ENCODE data around the gene NGEF. TPM values are rescaled to one million over a fixed set of nuclear protein-coding genes. Genes with fewer than 3 reads are reported as not detected.

Gene NGEF
- total and polyA plus RNA-seq, 7 donors = 0.13 to 0.51 (median 0.25) TPM; not detected in 1

- Histone ChIP-seq H3K9me3 (no peaks in the 10 kb centered on the region), H3K27me3 (ENCODE audit: insufficient read depth in 3 of 3, low read length in 2 of 3) (no peaks in the 10 kb centered on the region), H3K36me3 (ENCODE audit: insufficient read depth in 1 of 2, low read depth in 1 of 2) (no peaks in the 10 kb centered on the region), H3K4me3 (no peak overlapping the region), H3K4me1 (no peaks in the 10 kb centered on the region), H3K27ac (no peak overlapping the region)
- ATAC-seq = no peak
- 84 to 86% (median 85%) methylated on average over 5 of the region's 5 CpGs for WGBS, 3 donors
- TF ChIP-seq CTCF (IDR thresholded peaks at IDR 0.05) = no peak
- intact Hi-C loops (cut with DNase I) = no loop called here
- no peak for DNase-seq
These were observed 72.3 kb downstream of the NGEF start for GRCh38 chr2:232940724-232941123.

- WGBS, 3 donors = 63 to 65% (median 64%) methylated on average over 5 of the region's 5 CpGs
- intact Hi-C loops (cut with DNase I) = no loop called here
- TF ChIP-seq CTCF (IDR thresholded peaks at IDR 0.05) = no peak
These were observed 75.7 kb downstream of the NGEF start for GRCh38 chr2:232937278-232937906.

DNA sequence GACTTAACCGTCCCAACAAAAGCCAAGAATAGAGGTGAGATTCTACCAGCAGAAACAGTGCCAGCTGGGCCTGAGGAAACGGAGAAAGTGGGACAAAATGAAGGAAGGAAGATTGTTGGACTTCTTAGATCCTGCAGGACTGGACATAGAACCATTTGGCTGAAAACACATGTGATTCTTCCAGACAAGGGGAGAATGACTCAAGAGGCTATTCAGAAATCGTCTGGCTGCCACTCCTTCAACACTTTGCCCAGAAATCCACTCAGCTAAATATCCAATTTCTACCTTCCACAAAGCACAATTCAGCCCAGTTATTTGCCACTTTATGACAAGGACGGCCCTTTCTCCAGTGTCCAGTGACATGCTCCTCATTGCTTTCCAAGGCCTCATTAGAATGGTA, 81.4 kb downstream of the NGEF start:
- no peak overlapping the region for H3K4me3 ChIP-seq
- H3K27me3 ChIP-seq (ENCODE audit: insufficient read depth in 3 of 3, low read length in 2 of 3) = peaks cover 2 to 34% (median 10%) of the 10 kb centered on the region in 3 donors
- DNase-seq (no peak), ATAC-seq (no peak)
- H3K9me3 ChIP-seq = no peaks in the 10 kb centered on the region
- H3K36me3 ChIP-seq (ENCODE audit: insufficient read depth in 1 of 2, low read depth in 1 of 2) = no peaks in the 10 kb centered on the region
- no peaks in the 10 kb centered on the region for H3K4me1 ChIP-seq
- intact Hi-C loops (cut with DNase I) = no loop called here
- no peak for TF ChIP-seq CTCF (IDR thresholded peaks at IDR 0.05)
- 61 to 72% (median 61%) methylated on average over 4 of the region's 4 CpGs for WGBS, 3 donors
- H3K27ac ChIP-seq = no peak overlapping the region

More at GRCh38 chr2:232937278-232937906, 75.7 kb downstream of the NGEF start:
- Histone ChIP-seq H3K4me1 (no peaks in the 10 kb centered on the region), H3K9me3 (no peaks in the 10 kb centered on the region), H3K27ac (no peak overlapping the region), H3K36me3 (ENCODE audit: insufficient read depth in 1 of 2, low read depth in 1 of 2) (no peaks in the 10 kb centered on the region), H3K27me3 (ENCODE audit: insufficient read depth in 3 of 3, low read length in 2 of 3) (no peaks in the 10 kb centered on the region), H3K4me3 (no peak overlapping the region)
- DNase-seq = no peak
- no peak for ATAC-seq

DNA sequence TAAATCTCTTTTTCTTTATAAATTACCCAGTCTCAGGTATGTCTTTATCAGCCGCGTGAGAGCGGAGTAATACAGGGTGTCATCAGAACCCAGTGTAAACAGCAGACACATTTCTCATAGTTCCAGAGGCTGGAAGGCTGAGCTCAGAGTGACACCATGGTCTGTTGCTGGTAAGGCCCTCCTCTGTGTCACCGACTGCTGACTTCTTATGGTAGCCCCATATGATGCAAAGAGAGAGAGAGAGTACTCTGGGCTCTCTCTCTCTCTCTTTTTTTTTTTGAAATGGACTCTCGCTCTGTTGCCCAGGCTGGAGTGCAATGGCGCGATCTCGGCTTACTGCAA, 83.0 kb downstream of the NGEF start:
- Histone ChIP-seq H3K4me1 (no peaks in the 10 kb centered on the region), H3K27ac (no peak overlapping the region), H3K4me3 (no peak overlapping the region), H3K27me3 (ENCODE audit: insufficient read depth in 3 of 3, low read length in 2 of 3) (peaks cover 2 to 49% (median 14%) of the 10 kb centered on the region in 3 donors), H3K36me3 (ENCODE audit: insufficient read depth in 1 of 2, low read depth in 1 of 2) (no peaks in the 10 kb centered on the region), H3K9me3 (no peaks in the 10 kb centered on the region)
- intact Hi-C loops (cut with DNase I) = no loop called here
- 83 to 88% (median 85%) methylated on average over 8 of the region's 8 CpGs for WGBS, 3 donors
- DNase-seq (no peak), ATAC-seq (no peak)
- no peak for TF ChIP-seq CTCF (IDR thresholded peaks at IDR 0.05)

All from psoas muscle (tissue), 8 donors.